Adrenal gland (tissue), 5 donors: ENCODE results near the gene TCERG1.

Experiments
- CTCF ChIP-seq, 6 experiments: fragments of 450-650 bp in 4 of 6; fragments of 200-600 bp in 2 of 6; sonication (generic) in 1 of 6; IDR thresholded peaks; 1 replicate in 5 of 6; 2 replicates in 1 of 6; pipeline versions ENCODE4 v1.5.1 to v1.8.0; 2016 to 2021; ENCODE audit warnings: antibody characterized with exemption in 6 of 6, mild to moderate bottlenecking in 2 of 6, moderate library complexity in 1 of 6
- POLR2A ChIP-seq, 2 donors: fragments of 450-650 bp; IDR thresholded peaks; one replicate each; pipeline ENCODE4 v1.6.1; 2017; ENCODE audit warnings: antibody characterized with exemption in 2 of 2, mild to moderate bottlenecking in 2 of 2, moderate library complexity in 1 of 2
- donor health status: DM: no; HTN: no; CAD: no.

GRCh38 chr5:146516151-146516475 lies 69.0 kb downstream of the TCERG1 start, which contains the start of gene GPR151:
- TF ChIP-seq CTCF (IDR thresholded peaks at IDR 0.05) (no peak), POLR2A (IDR thresholded peaks at IDR 0.05) (no peak)
